HepG2 (cell line): ENCODE data around the gene EIF4G2. TPM values are rescaled to one million over a fixed set of nuclear protein-coding genes. Genes with fewer than 3 reads are reported as not detected.

Source experiments
- DZIP1 ChIP-seq: sonication (generic); formaldehyde crosslinking; IDR thresholded peaks from 2 replicates; pipeline ENCODE4 v1.5.0; 2020; ENCODE audit warnings: mild to moderate bottlenecking, missing genetic modification reagents
- EZH2 ChIP-seq: conservative IDR thresholded peaks from 2 replicates; pipeline ENCODE4 v1.6.1; 2012; ENCODE audit warnings: mild to moderate bottlenecking, low read depth, low read length, moderate library complexity
- MED1 ChIP-seq: sonication (generic); formaldehyde crosslinking; IDR thresholded peaks from 2 replicates; pipeline ENCODE4 v1.4.0; 2020; ENCODE audit warnings: missing genetic modification reagents
- MTF1 ChIP-seq: sonication (generic); formaldehyde crosslinking; IDR thresholded peaks from 2 replicates; pipeline ENCODE4 v1.5.0; 2020; ENCODE audit warnings: missing genetic modification reagents
- MYNN ChIP-seq: sonication (generic); formaldehyde crosslinking; IDR thresholded peaks from 2 replicates; pipeline ENCODE4 v1.4.0; 2020; ENCODE audit warnings: mild to moderate bottlenecking, low read depth, missing genetic modification reagents
- PITX1 ChIP-seq: sonication (generic); formaldehyde crosslinking; IDR thresholded peaks from 2 replicates; pipeline ENCODE4 v1.5.1; 2020; ENCODE audit warnings: mild to moderate bottlenecking, missing genetic modification reagents
- RCOR2 ChIP-seq: IDR thresholded peaks from 2 replicates; pipeline ENCODE4 v1.6.1; 2016; ENCODE audit warnings: missing biosample characterization, missing genetic modification reagents
- SALL2 ChIP-seq: sonication (generic); formaldehyde crosslinking; IDR thresholded peaks from 2 replicates; pipeline ENCODE4 v1.8.1; 2023; ENCODE audit warnings: mild to moderate bottlenecking, missing genetic modification reagents, inconsistent platforms
- SP4 ChIP-seq: sonication (generic); formaldehyde crosslinking; IDR thresholded peaks from 2 replicates; pipeline ENCODE4 v1.8.1; 2023; ENCODE audit warnings: mild to moderate bottlenecking, missing genetic modification reagents
- THAP9 ChIP-seq: sonication (generic); formaldehyde crosslinking; IDR thresholded peaks from 2 replicates; pipeline ENCODE4; 2020; ENCODE audit warnings: missing genetic modification reagents, mild to moderate bottlenecking, borderline replicate concordance
- ZBTB10 ChIP-seq: sonication (generic); formaldehyde crosslinking; IDR thresholded peaks from 2 replicates; pipeline ENCODE4 v1.4.0; 2020; ENCODE audit warnings: missing genetic modification reagents, borderline replicate concordance
- ZBTB7B ChIP-seq: sonication (generic); formaldehyde crosslinking; IDR thresholded peaks from 2 replicates; pipeline ENCODE4 v1.4.0; 2020; ENCODE audit warnings: missing genetic modification reagents
- ZGPAT ChIP-seq: IDR thresholded peaks from 2 replicates; pipeline ENCODE4 v1.6.1; 2016; ENCODE audit warnings: mild to moderate bottlenecking
- ZMYM3 ChIP-seq: sonication (generic); formaldehyde crosslinking; IDR thresholded peaks from 2 replicates; pipeline ENCODE4 v1.5.1; 2020; ENCODE audit warnings: mild to moderate bottlenecking, missing genetic modification reagents
- ZNF570 ChIP-seq: sonication (generic); formaldehyde crosslinking; IDR thresholded peaks from 2 replicates; pipeline ENCODE4 v1.4.0; 2020; ENCODE audit warnings: mild to moderate bottlenecking, missing genetic modification reagents, borderline replicate concordance
- ZNF605 ChIP-seq: sonication (generic); formaldehyde crosslinking; IDR thresholded peaks from 2 replicates; pipeline ENCODE4 v1.8.0; 2022; ENCODE audit warnings: mild to moderate bottlenecking, missing genetic modification reagents
- ZSCAN12 ChIP-seq: sonication (generic); formaldehyde crosslinking; IDR thresholded peaks from 2 replicates; pipeline ENCODE4 v1.9.0; 2021; ENCODE audit warnings: mild to moderate bottlenecking, missing genetic modification reagents
- ZSCAN25 ChIP-seq: sonication (generic); formaldehyde crosslinking; IDR thresholded peaks from 2 replicates; pipeline ENCODE4 v1.8.0; 2022; ENCODE audit warnings: mild to moderate bottlenecking, missing genetic modification reagents
- ZSCAN5A ChIP-seq: sonication (generic); formaldehyde crosslinking; IDR thresholded peaks from 2 replicates; pipeline ENCODE4 v1.8.0; 2022; ENCODE audit warnings: mild to moderate bottlenecking, missing genetic modification reagents, borderline replicate concordance
- polyA plus RNA-seq, 8 experiments: library from polyadenylated mRNA; depleted of rRNA in 3 of 8; stranded (reverse) in 7 of 8; unstranded in 1 of 8; fragments of >200 nt; fragmentation: Illumina TruSeq in 4 of 8; extraction: Trizol in 4 of 8; gene quantifications; 2 replicates each; pipeline versions ENCODE4 v1.2.1 to v1.2.3, GENCODE V29; 2011 to 2016; ENCODE audit warnings: low read depth in 4 of 8, missing spikeins in 1 of 8, mixed read lengths in 1 of 8; ENCODE audit not compliant: insufficient read depth in 1 of 8
- total RNA-seq, 5 experiments: library from RNA; depleted of rRNA; stranded (reverse); fragments of >200 nt; fragmentation: Illumina TruSeq; extraction: Trizol; gene quantifications; 2 replicates each; pipeline ENCODE4 v1.2.3, GENCODE V29; 2016; ENCODE audit warnings: low read depth in 1 of 5

The EIF4G2 gene
- total and polyA plus RNA-seq, 2 of the 13 experiments (the other 11 are each of a cell fraction or from before 2014, with no cell fraction given) = 362 to 546 TPM

GRCh38 chr11:10792385-10793068 lies 16.2 kb downstream of the EIF4G2 start (continued):
- no peak for TF ChIP-seq DZIP1 (CRISPR knock-in tag)
- TF ChIP-seq MED1 (CRISPR knock-in tag) = no peak
- TF ChIP-seq ZNF570 = no peak
- no peak for TF ChIP-seq ZBTB10 (CRISPR knock-in tag)
- TF ChIP-seq ZBTB7B (CRISPR knock-in tag) = peak; percentile 82
- TF ChIP-seq SP4 = no peak
- TF ChIP-seq MYNN (CRISPR knock-in tag) = no peak
- 0 out of 2 replicates have a peak, but pooled peaks have one; percentile 55 for TF ChIP-seq SALL2
- no peak for TF ChIP-seq ZMYM3 (CRISPR knock-in tag)
- peak; percentile 44; the same call in 1 of the 2 replicates for TF ChIP-seq ZGPAT
- no peak for TF ChIP-seq EZH2
- TF ChIP-seq ZSCAN12 (CRISPR knock-in tag) = no peak
- TF ChIP-seq RCOR2 (CRISPR knock-in tag) = no peak
- TF ChIP-seq ZNF605 (CRISPR knock-in tag) = no peak
- TF ChIP-seq PITX1 (CRISPR knock-in tag) = no peak
- no peak for TF ChIP-seq ZSCAN25 (CRISPR knock-in tag)
- no peak for TF ChIP-seq ZSCAN5A
- TF ChIP-seq THAP9 (CRISPR knock-in tag) = peak; percentile 44; the same call in 1 of the 2 replicates
- TF ChIP-seq MTF1 = no peak
